T-cell (primary cell): ENCODE results near the gene BABAM2. TPM values are rescaled to one million over a fixed set of nuclear protein-coding genes. Genes with fewer than 3 reads are reported as not detected.
"Not testable (repeated sequence)": the region's sequence is repeated elsewhere in the genome, so short reads cannot be mapped to it uniquely, and the experiment has no call there.

Source experiments
- ATAC-seq, 4 experiments: fragments of 200-7000 bp in 3 of 4; fragments of 150-1000 bp in 1 of 4; cut with Tn5 transposase; replicated peaks in 1 of 4; 1 replicate in 3 of 4; 2 replicates in 1 of 4; pipeline ENCODE4 v1.10.0; 2021; ENCODE audit warnings: moderate library complexity in 3 of 4, mild to moderate bottlenecking in 2 of 4, moderate number of reproducible peaks in 1 of 4
- CTCF ChIA-PET, 2 donors: fragments of 300-600 bp; sonication (Branson Sonifier 250); formaldehyde crosslinking; loops; one replicate each; lab custom pipeline; 2022; ENCODE audit warnings: antibody characterized with exemption in 2 of 2; lab: Charles Lee
- POLR2A ChIA-PET, 2 donors: fragments of 300-600 bp; sonication (Branson Sonifier 250); formaldehyde crosslinking; loops; one replicate each; lab custom pipeline; 2022; ENCODE audit warnings: antibody characterized with exemption in 2 of 2; lab: Charles Lee
- DNase-seq, 35 experiments: peaks; one replicate each; pipeline versions ENCODE4 v3.0.0 to v3.0.0-alpha.2; 2013 to 2023
- H3K27ac ChIP-seq: one replicate; pipeline ENCODE4 v1.5.1; 2013; ENCODE audit warnings: low read length
- H3K27me3 ChIP-seq, 2 experiments: replicated peaks in 1 of 2; 1 replicate in 1 of 2; 2 replicates in 1 of 2; pipeline versions ENCODE4 v1.6.1 to v1.7.0; 2013; ENCODE audit warnings: low read length in 1 of 2, mixed read lengths in 1 of 2; ENCODE audit not compliant: control insufficient read depth in 2 of 2, insufficient read depth in 2 of 2; ENCODE audit errors: extremely low read depth in 1 of 2
- H3K36me3 ChIP-seq, 2 donors: 1 replicate in 1 of 2; 2 replicates in 1 of 2; pipeline versions ENCODE4 v1.6.1 to v1.7.0; 2013; ENCODE audit warnings: low read length in 1 of 2; ENCODE audit not compliant: control insufficient read depth in 2 of 2, insufficient read depth in 1 of 2; ENCODE audit errors: extremely low read depth in 1 of 2
- H3K4me1 ChIP-seq, 2 experiments: 1 replicate in 1 of 2; 2 replicates in 1 of 2; pipeline versions ENCODE4 v1.6.1 to v1.7.0; 2013; ENCODE audit warnings: low read length in 2 of 2, mixed read lengths in 1 of 2; ENCODE audit not compliant: insufficient read depth in 2 of 2, control insufficient read depth in 1 of 2; ENCODE audit errors: extremely low read depth in 1 of 2
- H3K4me3 ChIP-seq, 2 donors: 1 replicate in 1 of 2; 2 replicates in 1 of 2; pipeline versions ENCODE4 v1.5.1 to v1.7.0; 2013; ENCODE audit warnings: mild to moderate bottlenecking in 2 of 2, low read length in 1 of 2, moderate library complexity in 1 of 2; ENCODE audit not compliant: control insufficient read depth in 1 of 2; ENCODE audit errors: extremely low read depth in 1 of 2
- H3K9me3 ChIP-seq: 2 replicates; pipeline ENCODE4 v1.7.0; 2013
- H3K27ac Mint-ChIP-seq, 2 donors: one replicate each; pipeline ENCODE4 v1.8.0; 2020 to 2021; ENCODE audit warnings: mild to moderate bottlenecking in 2 of 2, mixed read lengths in 2 of 2
- H3K27me3 Mint-ChIP-seq, 2 donors: one replicate each; pipeline ENCODE4 v1.8.0; 2021 to 2022; ENCODE audit warnings: mixed read lengths in 2 of 2
- H3K36me3 Mint-ChIP-seq: one replicate; pipeline ENCODE4 v1.8.0; 2021; ENCODE audit warnings: mixed read lengths
- H3K4me1 Mint-ChIP-seq, 3 donors: one replicate each; pipeline ENCODE4 v1.8.0; 2020 to 2022; ENCODE audit warnings: mixed read lengths in 3 of 3, mild to moderate bottlenecking in 1 of 3
- H3K4me3 Mint-ChIP-seq, 3 donors: one replicate each; pipeline ENCODE4 v1.8.0; 2020 to 2022; ENCODE audit warnings: mild to moderate bottlenecking in 3 of 3, mixed read lengths in 3 of 3, moderate library complexity in 3 of 3
- H3K9me3 Mint-ChIP-seq, 3 donors: one replicate each; pipeline ENCODE4 v1.8.0; 2020 to 2022; ENCODE audit warnings: mixed read lengths in 3 of 3
- WGBS: methylation state at CpG from one replicate; pipeline ENCODE4 v1.1.5; 2013; ENCODE audit warnings: missing lambda C conversion rate; ENCODE audit not compliant: insufficient coverage; 5-methylcytosine and 5-hydroxymethylcytosine counted together
- total RNA-seq, 35 experiments: library from RNA in 6 of 35; stranded (reverse) in 6 of 35; fragments of 120-200 nt in 1 of 35; gene quantifications; one replicate each; pipeline versions ENCODE4 v1.2.1 to v1.2.4 and lab custom pipeline; 2013 to 2026

The BABAM2 gene
- total RNA-seq, 5 donors from 2014 or later (not counting 1 experiment from before 2014, with no cell fraction given) = 28.4 to 45.2 (median 37.4) TPM

DNA sequence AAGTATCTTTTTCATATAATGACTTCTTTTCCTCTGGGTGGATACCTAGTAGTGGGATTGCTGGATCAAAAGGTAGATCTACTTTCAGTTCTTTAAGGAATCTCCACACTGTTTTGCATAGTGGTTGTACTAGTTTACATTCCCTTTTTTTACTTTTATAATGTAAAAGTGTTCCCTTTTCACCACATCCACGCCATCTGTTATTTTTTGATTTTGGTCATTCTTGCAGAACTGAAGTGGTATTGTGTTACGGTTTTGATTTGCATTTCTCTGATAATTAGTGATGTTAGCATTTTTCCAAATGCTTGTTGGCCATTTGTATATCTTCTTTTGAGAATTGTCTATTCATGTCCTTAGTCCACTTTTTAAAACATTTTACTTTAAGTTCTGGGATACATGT lies 127.9 kb downstream of the BABAM2 start:
- H3K4me1 Mint-ChIP-seq, H3K4me3 Mint-ChIP-seq, H3K9me3 Mint-ChIP-seq, H3K4me3 ChIP-seq, CTCF ChIA-PET, H3K27me3 ChIP-seq, H3K27ac ChIP-seq, POLR2A ChIA-PET, H3K36me3 ChIP-seq, H3K27ac Mint-ChIP-seq, DNase-seq, H3K9me3 ChIP-seq, ATAC-seq, H3K27me3 Mint-ChIP-seq, H3K4me1 ChIP-seq: not testable (repeated sequence)
- peaks cover 39% of the 10 kb centered on the region for H3K36me3 Mint-ChIP-seq
- WGBS = no CpG with 5 or more reads among the region's 2 CpGs

DNA sequence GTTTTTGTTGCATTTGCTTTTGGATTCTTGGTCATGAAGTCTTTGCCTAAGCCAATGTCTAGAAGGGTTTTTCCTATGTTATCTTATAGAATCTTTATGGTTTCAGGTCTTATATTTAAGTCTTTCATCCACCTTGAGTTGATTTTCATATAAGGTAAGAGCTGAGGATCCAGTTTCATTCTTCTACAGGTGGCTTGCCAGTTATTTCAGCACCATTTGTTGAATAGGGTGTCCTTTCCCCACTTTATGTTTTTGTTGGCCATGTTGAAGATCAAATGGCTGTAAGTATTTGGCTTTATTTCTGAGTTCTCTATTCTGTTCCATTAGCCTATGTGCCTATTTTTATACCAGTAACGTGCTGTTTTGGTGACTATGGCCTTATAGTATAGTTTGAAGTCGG lies 129.0 kb downstream of the BABAM2 start:
- H3K36me3 ChIP-seq, H3K4me3 ChIP-seq, H3K9me3 ChIP-seq, H3K4me1 Mint-ChIP-seq, CTCF ChIA-PET, H3K27ac Mint-ChIP-seq, H3K4me1 ChIP-seq, H3K27me3 Mint-ChIP-seq, H3K27ac ChIP-seq, H3K27me3 ChIP-seq, ATAC-seq, H3K9me3 Mint-ChIP-seq, H3K4me3 Mint-ChIP-seq, POLR2A ChIA-PET, DNase-seq: not testable (repeated sequence)
- peaks cover 45% of the 10 kb centered on the region for H3K36me3 Mint-ChIP-seq
- WGBS = no CpG with 5 or more reads among the region's 2 CpGs

DNA sequence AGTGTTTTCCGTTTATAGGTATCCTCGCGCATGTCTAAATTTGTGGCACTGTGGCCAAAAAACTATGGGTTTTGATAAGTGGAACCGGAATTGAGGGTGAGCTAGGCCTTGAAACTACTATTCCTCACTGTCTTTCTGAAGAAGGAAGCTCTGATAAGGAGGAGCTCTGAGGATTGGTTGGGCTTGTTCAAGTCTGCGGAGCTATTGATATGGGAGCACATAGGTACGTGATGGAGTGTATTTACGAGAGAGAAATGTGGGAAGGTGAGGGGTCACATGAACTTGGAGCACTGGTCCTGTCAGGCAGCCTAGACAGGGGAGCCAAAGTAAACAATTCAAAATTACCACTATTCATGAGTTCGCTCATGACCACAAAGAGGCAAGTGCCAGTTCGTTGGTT lies 131.4 kb downstream of the BABAM2 start:
- H3K4me3 Mint-ChIP-seq = no peak overlapping the region
- H3K4me1 Mint-ChIP-seq = peaks cover 0 to 3% (median 2%) of the 10 kb centered on the region in 3 donors
- no peaks in the 10 kb centered on the region for H3K9me3 ChIP-seq
- ChIA-PET CTCF (no interaction called here), POLR2A (no interaction called here)
- no peaks in the 10 kb centered on the region for H3K27me3 Mint-ChIP-seq
- no peaks in the 10 kb centered on the region for H3K27me3 ChIP-seq
- H3K9me3 Mint-ChIP-seq = peaks cover 2 to 9% (median 8%) of the 10 kb centered on the region in 3 donors
- WGBS = 100% methylated on average over 1 of the region's 9 CpGs
- DNase-seq = no peak
- H3K27ac Mint-ChIP-seq = no peak overlapping the region
- H3K4me3 ChIP-seq = no peak overlapping the region
- no peaks in the 10 kb centered on the region for H3K4me1 ChIP-seq
- peaks cover 0 to 11% of the 10 kb centered on the region in 2 donors for H3K36me3 ChIP-seq
- no peak for ATAC-seq
- H3K36me3 Mint-ChIP-seq = peaks cover 58% of the 10 kb centered on the region
- no peak overlapping the region for H3K27ac ChIP-seq

DNA sequence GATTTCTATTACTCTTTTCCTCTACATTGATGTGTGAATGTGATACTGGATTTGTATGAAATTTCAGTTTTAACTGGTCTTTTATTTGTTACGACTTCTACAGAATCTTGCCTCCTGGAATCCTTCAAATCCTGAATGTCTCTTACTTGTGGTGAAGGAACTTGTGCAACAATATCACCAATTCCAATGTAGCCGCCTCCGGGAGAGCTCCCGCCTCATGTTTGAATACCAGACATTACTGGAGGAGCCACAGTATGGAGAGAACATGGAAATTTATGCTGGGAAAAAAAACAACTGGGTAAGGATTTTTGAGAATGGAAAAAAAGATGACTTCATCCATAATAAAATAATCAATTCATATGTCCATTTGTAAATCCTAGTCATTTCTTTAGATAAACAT lies 134.6 kb downstream of the BABAM2 start:
- Mint-ChIP-seq H3K9me3 (peaks cover 0 to 6% (median 4%) of the 10 kb centered on the region in 3 donors), H3K27ac (no peak overlapping the region), H3K27me3 (no peaks in the 10 kb centered on the region), H3K4me3 (no peak overlapping the region), H3K4me1 (no peaks in the 10 kb centered on the region), H3K36me3 (peaks cover 53% of the 10 kb centered on the region)
- H3K9me3 ChIP-seq = no peaks in the 10 kb centered on the region
- ChIA-PET CTCF (no interaction called here), POLR2A (no interaction called here)
- H3K27me3 ChIP-seq = no peaks in the 10 kb centered on the region
- ATAC-seq = no peak
- no peak overlapping the region for H3K27ac ChIP-seq
- no CpG with 5 or more reads among the region's 4 CpGs for WGBS
- H3K4me3 ChIP-seq = no peak overlapping the region
- DNase-seq = no peak
- H3K4me1 ChIP-seq = no peaks in the 10 kb centered on the region
- H3K36me3 ChIP-seq = peaks cover 0 to 17% of the 10 kb centered on the region in 2 donors

DNA sequence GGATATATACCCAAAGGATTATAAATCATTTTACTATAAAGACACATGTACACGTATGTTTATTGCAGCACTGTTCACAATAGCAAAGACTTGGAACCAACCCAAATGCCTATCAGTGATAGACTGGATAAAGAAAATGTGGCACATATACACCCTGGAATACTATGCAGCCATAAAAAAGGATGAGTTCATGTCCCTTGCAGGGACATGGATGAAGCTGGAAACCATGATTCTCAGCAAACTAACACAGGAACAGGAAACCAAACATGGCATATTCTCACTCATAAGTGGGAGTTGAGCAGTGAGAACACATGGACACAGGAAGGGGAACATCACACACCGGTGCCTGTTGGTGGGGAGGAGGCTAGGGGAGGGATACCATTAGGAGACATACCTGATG lies 135.7 kb downstream of the BABAM2 start:
- H3K9me3 ChIP-seq, H3K27me3 ChIP-seq, H3K27ac Mint-ChIP-seq, ATAC-seq, H3K4me3 Mint-ChIP-seq, H3K27me3 Mint-ChIP-seq, CTCF ChIA-PET, POLR2A ChIA-PET, H3K27ac ChIP-seq, H3K9me3 Mint-ChIP-seq, H3K4me1 ChIP-seq, DNase-seq, H3K4me1 Mint-ChIP-seq, H3K4me3 ChIP-seq: not testable (repeated sequence)
- H3K36me3 Mint-ChIP-seq = peaks cover 50% of the 10 kb centered on the region
- no CpG with 5 or more reads among the region's 2 CpGs for WGBS
- H3K36me3 ChIP-seq = peaks cover 0 to 17% of the 10 kb centered on the region in 2 donors

DNA sequence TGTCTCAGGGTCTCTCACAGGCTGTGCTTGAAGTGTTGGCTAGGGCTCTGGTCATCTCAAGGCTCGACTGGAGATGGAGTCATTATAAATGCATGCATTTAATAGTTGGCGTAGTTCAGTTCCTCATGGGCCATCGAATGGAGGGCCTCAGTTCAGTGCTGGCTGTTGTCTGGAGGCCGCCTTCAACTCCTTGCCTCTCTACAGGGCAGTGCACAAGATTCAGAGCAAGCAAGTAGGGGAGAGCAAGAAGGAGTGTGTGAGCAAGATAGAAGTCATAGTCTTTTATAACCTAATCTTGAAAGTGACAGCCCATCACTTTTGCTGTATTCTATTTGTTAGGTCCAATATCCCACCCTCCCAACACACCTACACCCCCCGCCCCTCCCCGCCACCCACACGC lies 137.5 kb downstream of the BABAM2 start:
- no peak overlapping the region for H3K27ac Mint-ChIP-seq
- Histone ChIP-seq H3K36me3 (peaks cover 0 to 17% of the 10 kb centered on the region in 2 donors), H3K27me3 (no peaks in the 10 kb centered on the region), H3K4me3 (no peak overlapping the region), H3K9me3 (no peaks in the 10 kb centered on the region), H3K27ac (no peak overlapping the region), H3K4me1 (no peaks in the 10 kb centered on the region)
- H3K27me3 Mint-ChIP-seq = no peaks in the 10 kb centered on the region
- H3K36me3 Mint-ChIP-seq = peaks cover 48% of the 10 kb centered on the region
- ChIA-PET POLR2A (no interaction called here), CTCF (no interaction called here)
- 88% methylated on average over 1 of the region's 7 CpGs for WGBS
- H3K4me3 Mint-ChIP-seq = no peak overlapping the region
- H3K4me1 Mint-ChIP-seq = peaks cover 3 to 5% (median 5%) of the 10 kb centered on the region in 3 donors
- ATAC-seq (no peak), DNase-seq (no peak)
- H3K9me3 Mint-ChIP-seq = peaks cover 0 to 6% (median 4%) of the 10 kb centered on the region in 3 donors

DNA sequence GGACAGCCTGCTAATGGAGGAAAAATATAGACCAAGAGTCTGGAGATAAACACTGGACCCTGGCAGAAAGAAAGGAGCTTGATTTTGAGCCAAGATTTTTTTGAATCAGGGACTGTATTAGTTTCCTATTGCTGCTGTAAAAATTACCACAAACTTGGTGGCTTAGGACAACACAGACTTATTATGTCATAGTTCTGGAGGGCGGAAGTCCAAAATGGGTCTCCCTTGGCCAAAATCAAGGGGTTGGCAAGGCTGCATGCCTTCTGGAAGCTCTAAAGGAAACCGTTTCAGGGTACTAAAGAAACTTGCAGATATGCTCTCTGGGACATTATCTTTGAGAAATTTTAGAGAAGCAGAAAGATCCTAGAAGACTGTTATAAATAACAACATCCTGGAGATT lies 140.1 kb downstream of the BABAM2 start:
- ATAC-seq = no peak

More for the DNA sequence above, 140.1 kb downstream of the BABAM2 start:
- Histone ChIP-seq H3K4me1 (no peaks in the 10 kb centered on the region), H3K36me3 (peaks cover 0 to 9% of the 10 kb centered on the region in 2 donors), H3K27ac (no peak overlapping the region), H3K9me3 (no peaks in the 10 kb centered on the region), H3K4me3 (no peak overlapping the region), H3K27me3 (no peaks in the 10 kb centered on the region)
- Mint-ChIP-seq H3K4me1 (peaks cover 3 to 5% (median 5%) of the 10 kb centered on the region in 3 donors), H3K9me3 (peaks cover 0 to 4% (median 4%) of the 10 kb centered on the region in 3 donors), H3K36me3 (peaks cover 33% of the 10 kb centered on the region), H3K27me3 (no peaks in the 10 kb centered on the region), H3K27ac (no peak overlapping the region), H3K4me3 (no peak overlapping the region)
- POLR2A ChIA-PET = interaction anchor here in 1 of 2 donors (0.5 kb wide), 1 partner anchor 434 kb away, joined by 3 read pairs; no protein-coding TSS in a partner anchor
- no peak for DNase-seq
- no CpG with 5 or more reads among the region's 2 CpGs for WGBS
- CTCF ChIA-PET = interaction anchor here in 1 of 2 donors (0.5 kb wide), 1 partner anchor 32 kb away, joined by 6 read pairs; no protein-coding TSS in a partner anchor
